ENCODE data around the gene GTF3A.
"Not testable (repeated sequence)": the region's sequence is repeated elsewhere in the genome, so short reads cannot be mapped to it uniquely, and the experiment has no call there.

GTF3A gene

DNA sequence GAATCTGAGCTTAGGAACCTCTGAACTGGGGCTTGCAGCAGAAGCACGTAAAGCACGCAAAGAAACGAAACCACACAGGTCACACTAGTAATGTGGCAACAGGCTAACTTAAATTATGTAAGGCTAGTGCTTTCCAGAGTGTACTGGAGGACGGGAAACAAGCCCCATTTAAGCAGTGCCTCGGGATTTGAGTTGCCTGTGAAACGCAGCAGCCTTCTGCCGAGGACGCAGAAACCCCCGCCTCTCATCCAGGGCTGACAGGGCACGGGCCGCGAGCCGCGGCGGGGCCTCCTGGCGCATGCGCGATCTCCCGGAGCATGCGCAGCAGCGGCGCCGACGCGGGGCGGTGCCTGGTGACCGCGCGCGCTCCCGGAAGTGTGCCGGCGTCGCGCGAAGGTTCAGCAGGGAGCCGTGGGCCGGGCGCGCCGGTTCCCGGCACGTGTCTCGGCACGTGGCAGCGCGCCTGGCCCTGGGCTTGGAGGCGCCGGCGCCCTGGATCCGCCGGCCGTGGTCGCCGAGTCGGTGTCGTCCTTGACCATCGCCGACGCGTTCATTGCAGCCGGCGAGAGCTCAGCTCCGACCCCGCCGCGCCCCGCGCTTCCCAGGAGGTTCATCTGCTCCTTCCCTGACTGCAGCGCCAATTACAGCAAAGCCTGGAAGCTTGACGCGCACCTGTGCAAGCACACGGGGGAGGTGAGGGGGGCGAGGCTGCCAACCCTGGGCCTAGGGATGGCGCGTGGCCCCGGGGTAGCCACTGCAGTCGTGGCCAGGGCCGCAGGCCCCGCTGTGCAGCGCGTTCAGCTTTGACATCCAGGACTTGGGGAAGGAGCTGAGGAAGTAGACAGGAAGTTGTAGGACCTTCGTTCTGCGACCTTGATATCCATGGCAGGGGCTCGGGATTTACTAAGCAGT is at the start of gene GTF3A:
Gene GTF3A (plus strand): TSS at position 374 of the 912 bp plus-strand sequence.
- peak; percentile 72 to 73 for DNase-seq (ENCODE audit: low read depth in 2 of 2)

DNA sequence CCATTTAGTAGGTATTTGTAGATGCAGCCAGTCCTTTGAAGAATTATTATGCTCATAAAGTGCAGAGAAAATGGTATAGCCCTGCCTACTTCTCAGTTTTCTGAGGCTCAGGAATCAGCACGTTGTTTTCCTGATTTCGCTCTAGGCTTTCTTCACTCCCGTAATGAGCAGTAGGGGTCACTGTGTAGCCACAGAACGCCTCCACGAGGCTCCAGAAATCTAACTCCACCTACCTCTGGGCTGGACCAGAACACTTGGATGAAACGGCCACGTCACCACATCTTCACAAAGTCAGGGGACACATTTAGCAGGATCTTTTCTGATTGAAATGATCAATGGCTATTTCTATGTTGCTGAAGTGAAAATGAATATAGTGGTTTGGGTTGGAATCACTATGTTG is 49.8 kb upstream of the GTF3A start:
- DNase-seq (ENCODE audit: low read depth in 2 of 2) = peak in 1 of 2 donors; percentile 11

DNA sequence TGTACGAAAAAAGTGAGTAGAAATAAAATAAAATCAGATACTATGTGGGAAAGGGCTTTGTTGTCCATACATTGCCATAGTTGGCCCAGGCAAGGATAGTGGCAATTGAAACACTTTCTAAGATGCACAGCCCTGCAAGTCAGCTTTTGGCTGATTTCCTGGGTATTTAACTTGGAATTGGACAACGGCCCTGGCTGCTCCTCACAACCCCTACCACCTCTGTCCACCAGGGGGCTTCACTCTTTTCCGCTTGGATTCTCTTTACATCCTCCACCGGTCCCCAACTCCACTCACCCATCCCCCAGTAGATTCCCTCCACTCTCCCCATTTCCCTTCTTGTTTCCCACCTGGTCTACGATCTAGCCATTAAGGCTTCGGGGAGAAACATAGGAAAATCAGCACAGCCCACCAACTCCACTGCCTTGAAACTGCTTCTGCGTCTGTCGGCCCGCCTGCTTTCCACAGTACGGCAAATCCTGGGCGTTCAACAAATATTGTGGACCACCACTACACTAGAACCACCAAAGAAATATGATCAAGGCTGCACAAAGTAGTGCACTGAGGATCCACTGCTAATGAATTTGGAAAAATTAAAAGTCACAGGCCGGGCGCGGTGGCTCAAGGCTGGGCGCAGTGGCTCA is 48.6 kb upstream of the GTF3A start:
- peak; percentile 14 to 32 for DNase-seq (ENCODE audit: low read depth in 2 of 2)

DNA sequence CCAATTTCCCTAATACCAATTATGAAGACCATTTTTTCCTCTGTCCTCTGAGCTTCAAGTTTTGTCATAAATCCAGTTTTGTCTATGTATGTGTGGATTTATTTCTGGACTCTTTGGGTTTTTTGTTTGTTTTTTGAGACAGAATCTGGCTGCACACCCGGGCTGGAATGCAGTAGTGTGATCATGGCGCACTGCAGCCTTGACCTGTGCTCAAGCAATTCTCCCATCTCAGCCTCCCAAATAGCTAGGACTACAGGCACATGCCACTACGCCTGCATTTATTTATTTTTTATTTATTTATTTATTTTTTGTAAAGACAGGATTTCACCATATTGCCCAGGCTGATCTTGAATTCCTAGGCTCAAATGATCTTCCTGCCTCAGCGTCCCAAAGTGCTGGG is 45.3 kb upstream of the GTF3A start:
- DNase-seq (ENCODE audit: low read depth in 2 of 2) = no peak

DNA sequence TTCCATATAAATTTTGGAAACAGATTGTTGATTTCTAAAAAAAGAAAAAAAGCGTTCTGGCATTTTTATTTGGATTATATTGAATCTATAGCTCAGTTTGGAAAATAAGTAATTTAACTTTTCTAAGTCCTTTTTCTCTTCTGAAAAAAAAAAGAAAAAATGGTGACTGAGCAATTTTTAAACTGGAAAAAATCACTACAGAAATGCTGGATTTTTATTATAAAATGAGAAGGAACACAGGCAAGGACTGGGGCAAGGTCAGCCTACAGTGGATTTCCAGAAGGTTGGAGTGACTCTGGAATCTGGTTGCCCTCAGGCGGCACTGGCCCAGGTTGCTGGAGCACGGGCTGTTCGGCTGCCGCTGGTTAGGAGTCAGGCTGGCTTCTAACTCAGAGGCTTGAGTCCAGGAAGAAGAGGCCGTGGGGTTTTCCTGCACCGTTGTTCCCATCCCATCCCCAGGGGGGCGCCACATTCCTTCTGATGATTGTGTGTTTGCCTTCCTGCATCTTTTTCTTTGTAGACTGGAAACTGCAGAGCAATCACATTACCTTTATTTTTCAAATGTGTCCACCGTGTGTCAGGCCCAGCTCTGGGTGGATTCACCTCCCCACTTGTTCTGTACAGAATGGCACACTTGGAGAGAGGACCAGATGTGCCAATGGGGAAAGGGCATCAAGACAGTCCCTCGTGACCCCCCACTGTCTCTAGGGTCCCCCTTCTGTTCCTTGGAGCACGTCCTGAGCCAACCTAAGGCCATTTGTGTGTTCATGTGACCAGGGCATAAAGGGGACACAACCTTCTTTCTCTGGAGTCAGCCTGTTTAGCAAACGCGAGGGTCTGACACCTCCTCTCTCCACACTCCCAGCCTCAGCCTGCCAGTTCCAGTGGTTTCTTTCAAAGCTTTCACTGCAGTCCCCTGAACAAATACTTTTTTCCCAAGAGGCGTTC is 44.5 kb upstream of the GTF3A start:
- peak; percentile 20 to 31 for DNase-seq (ENCODE audit: low read depth in 2 of 2)

DNA sequence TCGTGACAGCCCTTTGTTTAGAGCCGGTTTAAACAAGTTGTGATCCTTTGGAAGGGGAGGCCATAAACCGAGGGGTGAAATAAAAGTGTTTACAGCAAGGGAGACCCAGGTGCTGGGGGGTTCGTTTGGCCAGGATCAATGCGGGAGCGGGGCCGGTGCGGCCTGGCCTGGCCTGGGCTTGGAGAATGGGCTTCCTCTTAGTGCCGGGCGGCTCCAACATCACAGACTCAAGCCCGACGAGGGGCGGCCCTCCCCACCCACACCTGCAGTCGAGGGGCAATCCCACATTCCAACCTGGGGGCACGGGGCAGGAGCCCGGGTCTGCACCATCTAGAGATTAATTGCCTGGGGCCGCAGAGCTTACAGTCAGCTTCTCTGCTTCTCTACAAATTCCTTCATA is 42.8 kb upstream of the GTF3A start:
- DNase-seq (ENCODE audit: low read depth in 2 of 2) = no peak

DNA sequence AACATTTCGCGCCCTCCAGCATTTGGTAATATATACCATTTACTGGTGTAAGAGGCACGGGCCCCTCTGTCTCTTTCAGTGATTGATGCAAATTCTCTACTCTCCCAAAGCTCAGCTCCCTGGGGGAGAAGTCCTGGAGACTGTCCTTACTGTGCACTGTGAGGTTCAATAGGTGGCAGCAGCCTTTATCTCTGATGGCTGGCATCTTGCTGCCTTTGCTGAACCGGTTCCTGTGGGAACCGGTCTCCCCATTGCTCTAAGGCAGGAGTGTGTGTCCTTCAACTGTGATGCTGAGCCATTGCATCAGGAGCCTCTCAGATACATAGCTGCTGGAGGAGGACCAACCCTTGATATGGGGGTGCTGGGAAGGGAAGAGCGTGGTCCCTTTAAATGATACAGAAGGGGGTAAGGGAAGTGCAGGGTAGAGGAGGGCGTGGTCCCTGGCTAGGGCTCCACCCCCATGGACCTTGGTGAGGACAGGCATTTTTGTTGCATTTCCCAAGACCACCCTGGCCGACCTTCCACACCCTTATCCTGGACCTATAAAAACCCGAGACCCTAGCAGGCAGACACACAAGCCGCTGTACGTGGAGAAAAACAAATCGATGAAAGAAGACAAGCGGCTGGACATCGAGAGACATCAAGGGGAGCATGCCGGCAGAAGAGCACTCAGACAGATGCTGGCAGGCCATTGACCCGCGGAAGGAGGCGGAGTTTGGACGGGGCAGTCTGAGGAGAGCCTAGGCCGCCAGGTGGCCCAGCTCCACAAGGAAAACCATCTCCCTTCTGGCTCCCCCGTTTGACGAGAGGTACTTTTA is 41.1 kb upstream of the GTF3A start:
- no peak for DNase-seq (ENCODE audit: low read depth in 2 of 2)

DNA sequence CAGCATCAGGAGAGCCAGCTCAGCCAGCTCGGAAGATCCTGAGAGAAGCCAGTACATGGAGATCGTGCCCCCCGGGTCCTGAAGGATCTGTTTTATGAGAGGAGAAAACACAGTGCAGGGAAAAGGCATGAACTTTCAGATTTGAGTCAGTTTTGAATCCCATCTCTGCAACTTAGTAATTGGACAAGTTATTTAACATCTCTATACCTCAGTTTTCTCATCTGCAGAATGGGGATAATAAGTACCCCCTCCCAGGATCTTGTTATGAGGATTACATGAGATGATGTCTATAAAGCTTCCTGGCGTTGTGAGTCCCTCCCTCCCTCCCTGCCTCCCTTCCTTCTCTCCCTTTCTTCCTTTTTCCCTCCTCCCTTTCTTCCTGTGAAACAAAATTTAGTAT is 40.1 kb upstream of the GTF3A start:
- no peak for DNase-seq (ENCODE audit: low read depth in 2 of 2)

DNA sequence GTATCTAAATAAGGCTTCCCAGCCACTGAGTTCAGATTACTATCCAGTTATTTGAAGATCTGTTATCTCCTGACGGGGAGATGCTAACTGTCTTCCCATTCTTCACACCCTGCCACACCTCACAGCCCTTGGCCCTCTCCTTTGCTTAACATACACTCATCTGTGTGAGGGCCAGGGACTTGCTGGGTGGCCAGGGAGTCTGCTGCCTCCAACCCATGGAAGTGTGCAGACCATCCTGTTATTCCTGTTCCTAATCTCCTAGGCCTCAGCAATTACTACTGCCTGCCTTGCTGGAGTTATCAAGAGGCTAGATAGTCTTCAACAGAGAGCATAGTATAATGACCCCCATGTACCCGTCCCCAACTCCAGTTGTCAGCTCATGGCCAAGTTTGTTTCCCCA is 36.2 kb upstream of the GTF3A start:
- DNase-seq (ENCODE audit: low read depth in 2 of 2) = no peak

DNA sequence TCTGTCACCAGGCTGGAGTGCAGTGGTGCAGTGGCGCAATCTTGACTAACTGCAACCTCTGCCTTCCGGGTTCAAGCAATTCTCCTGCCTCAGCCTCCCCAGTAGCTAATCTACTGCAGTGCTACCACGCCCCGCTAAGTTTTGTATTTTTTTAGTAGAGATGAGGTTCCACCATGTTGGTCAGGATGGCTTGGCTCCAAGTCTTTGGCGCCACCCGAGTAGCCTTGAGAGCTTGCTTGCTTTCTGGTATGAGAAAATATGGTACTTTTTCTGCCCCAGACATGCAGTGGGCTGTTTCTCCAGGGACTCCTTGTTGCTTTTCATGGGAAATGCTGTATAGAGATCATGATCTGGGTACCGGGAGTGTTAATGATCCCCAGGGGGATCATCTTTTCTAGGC is 34.5 kb upstream of the GTF3A start:
- DNase-seq (ENCODE audit: low read depth in 2 of 2) = no peak

DNA sequence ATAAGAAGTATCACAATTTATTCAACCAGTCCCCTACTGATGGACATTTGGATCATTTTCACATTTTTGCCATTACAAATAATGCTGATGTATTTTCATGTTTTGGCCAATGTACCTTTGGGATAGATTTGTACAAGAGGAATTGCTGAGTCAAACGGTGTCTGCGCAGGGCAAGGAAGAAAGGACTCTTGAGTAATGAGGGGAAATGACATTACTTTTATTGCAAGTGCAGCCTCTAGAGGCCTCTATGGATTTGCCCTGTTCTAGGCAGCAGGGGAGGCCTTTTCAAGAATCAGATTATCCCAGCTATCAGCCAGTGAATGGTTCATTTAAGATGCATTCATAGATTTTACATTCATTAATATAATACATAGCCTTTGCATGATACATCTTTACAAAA is 32.9 kb upstream of the GTF3A start:
- DNase-seq (ENCODE audit: low read depth in 2 of 2) = no peak

DNA sequence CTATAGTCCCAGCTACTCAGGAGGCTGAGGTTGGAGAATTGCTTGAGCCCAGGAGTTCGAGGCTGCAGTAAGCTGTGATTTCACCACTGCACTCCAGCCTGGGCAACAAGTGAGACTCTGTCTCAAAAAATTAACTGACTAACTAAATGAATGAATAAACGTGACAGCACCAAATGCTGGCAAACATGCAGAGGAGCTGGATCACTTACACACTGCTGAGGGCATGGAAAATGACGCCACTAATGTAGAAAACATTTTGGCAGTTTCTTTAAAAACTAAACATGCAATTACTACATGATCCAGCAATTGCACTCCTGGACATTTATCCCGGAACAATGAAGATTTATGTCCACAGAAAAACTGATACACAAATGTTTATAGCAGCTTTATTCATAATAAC is 31.3 kb upstream of the GTF3A start:
- DNase-seq (ENCODE audit: low read depth in 2 of 2) = no peak

DNA sequence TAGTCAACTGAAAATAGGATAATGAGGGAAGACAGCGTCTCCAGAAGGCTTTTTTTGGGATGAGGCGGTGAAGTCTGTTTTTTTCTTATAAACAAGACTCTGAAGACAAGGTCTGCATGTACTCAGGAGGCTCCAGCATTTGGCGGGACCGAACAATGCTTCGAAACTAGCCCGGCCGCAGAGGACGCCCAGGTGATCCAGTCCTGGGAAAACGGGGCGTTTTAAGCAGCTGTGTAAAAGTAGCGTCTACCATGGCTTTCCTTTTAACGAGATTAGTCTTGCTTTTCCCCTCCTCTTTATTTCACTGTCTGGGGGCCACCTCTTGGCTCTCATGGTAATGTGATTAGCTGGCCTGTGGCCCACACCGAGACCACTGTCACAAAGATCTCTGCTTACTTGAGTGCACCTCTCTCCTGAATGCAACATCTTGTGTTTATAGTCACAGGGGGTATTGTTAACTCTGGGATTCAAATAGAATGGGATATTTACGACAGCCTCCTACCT is 29.4 kb upstream of the GTF3A start:
- DNase-seq (ENCODE audit: low read depth in 2 of 2) = no peak

DNA sequence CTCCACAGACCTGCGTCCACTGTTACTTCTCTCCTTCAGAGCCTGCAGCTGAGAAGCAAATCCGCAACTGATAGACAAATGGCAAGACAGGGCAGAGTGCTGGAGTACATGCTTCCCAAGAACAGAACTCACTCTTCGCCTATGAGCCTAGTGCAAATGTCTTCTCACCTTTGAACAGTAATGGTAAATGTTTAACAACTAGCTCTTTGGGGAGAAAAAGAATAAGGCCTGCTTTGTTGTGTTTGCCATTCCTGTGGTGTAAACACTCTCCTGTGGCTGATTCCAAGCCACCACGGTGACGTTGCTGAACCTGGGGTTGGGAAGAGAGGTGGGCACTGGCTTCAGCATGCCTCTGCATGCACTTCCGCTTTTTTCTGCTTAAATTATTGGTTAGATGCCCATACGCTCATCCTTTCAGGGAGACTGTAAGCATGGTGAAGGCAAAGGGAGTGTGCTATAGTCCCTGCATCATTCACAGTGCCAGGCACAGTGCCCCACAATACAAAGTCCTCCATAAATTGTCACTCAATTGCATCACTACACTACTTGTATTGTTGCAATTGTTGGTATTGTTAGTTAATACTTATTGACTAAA is 28.1 kb upstream of the GTF3A start:
- no peak for DNase-seq (ENCODE audit: low read depth in 2 of 2)

DNA sequence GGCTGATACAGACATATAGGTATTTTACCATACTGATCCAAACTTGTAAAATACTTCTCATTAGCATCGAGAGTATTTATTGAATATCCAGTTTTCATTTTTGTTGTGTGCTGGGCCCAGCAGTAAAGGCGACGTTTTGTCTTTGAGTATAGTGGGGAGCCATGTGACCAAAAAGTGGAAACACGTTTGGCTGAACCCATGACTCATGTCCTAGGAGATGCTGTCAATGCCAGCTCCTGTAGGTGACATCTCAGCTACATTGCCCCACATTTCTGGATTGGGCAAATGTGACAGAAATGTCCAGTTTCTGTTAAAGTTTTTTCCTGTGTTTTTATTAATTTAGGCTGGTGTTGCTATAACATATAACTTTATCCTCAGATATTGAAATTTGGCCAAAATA is 26.1 kb upstream of the GTF3A start:
- no peak for DNase-seq (ENCODE audit: low read depth in 2 of 2)

DNA sequence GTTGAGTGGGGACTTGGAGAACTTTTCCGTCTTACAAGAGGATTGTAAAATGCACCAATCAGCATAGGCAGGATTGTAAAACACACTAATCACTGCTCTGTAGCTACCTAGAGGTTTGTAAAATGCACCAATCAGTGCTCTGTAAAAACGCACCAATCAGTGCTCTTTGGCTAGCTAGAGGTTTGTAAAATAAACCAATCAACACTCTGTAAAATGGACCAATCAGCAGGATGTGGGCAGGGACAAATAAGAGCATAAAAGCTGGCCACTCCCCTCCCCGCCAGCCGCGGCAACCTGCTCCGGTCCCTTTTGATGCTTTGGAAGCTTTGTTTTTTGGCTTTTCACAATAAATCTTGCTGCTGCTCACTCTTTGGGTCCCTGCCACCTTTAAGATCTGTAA is 24.0 kb upstream of the GTF3A start:
- DNase-seq (ENCODE audit: low read depth in 2 of 2) = not testable (repeated sequence)

DNA sequence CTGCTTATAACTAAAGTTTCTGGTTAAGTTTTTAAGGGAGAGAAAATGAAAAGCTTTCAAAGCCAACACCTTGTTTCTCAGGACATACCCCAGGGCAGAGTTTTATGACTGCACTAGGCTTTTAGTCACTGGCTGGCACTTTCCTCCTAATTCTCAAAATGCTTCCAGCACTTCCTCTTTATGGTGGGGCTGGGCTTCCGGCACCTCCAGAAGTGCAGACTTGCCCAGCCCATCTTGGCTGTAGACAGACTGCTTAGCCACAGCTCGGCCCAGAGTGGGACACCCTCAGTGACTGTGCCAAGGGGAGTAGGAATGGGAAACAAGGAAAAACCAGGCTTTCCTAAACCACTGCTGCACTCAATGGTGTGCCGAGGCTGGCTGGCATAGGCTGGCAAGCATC is 23.2 kb upstream of the GTF3A start:
- DNase-seq (ENCODE audit: low read depth in 2 of 2) = no peak

DNA sequence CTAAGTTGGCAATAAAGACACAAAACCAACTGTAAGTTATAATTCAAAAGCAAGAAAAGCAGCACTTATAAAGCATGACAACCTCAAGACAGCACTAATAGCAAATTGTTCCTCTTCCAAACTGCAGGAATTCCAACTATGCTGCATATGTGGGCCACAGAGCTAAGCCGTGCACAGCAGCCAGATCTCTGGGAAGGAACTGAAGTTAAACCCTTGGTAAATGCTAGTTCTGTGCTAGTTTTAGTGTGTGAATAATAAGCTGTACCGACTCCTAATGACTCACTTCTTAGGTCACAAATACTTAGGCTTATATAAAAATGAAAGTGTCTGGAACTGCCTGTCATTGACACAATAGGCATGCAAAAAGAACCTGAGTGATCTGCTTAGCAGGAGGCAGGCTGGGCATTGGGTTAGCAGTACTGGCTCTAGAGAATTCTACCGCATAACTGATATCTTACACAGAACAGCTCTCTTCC is 21.2 kb upstream of the GTF3A start:
- DNase-seq (ENCODE audit: low read depth in 2 of 2) = no peak

DNA sequence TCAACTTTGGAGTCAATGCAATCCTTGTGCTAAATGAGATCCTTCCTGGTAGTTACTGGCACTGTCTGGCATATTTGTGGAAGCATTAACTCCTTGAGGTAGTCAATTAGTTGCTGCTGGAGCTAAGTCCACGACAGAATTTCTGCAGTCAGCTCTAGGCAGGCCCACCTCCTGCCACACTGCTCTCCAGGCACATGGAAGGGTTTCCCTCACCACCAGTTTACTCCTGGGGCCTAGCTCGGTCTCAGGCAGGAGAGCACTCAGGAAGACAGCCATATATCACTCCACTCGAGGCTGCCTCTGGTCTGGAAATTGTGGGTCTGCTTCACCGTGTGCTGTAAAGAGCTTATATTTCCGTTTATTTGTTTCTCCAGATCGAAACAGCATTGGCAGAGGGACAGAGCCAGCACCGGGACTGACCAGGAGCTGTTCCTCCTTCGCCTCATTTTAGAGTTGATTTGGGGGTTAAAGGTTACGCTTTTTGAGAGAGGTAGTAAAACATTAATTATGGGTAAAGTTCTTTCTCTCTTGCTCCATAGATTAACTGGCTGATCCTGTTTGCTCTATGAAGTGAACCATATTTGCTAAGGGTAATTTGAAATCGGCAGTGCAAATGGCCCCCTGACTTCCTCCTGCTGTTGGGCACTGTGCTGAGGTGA is 20.6 kb upstream of the GTF3A start:
- no peak for DNase-seq (ENCODE audit: low read depth in 2 of 2)

DNA sequence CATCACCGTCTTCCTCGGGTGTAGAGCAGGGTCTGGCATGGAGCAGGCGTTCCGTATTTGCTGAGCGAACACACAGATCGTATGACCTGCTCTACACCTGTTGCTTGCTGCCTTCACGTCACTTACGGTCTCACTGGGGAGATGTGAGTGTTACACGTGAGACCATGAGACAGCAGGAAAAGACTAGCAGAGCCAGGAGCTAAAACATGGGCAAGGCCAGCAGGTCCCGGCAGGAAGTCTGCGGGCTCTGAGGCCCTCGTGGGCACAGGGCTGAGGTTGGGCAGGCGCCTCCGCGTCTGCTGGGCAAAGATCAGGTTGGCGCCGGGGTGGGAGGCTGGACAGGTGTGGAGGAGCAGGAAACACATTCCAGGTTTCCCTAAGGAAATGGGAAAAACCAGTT is 19.7 kb upstream of the GTF3A start:
- DNase-seq (ENCODE audit: low read depth in 2 of 2) = no peak

Measured in stimulated activated CD8-positive, alpha-beta memory T cell treated with anti-CD3 and anti-CD28 coated beads, Interleukin-7, amount 100 ng/mL, for 1 hour (primary cell).